ENCODE results near the gene MYLK.
"Not testable (repeated sequence)": the region's sequence is repeated elsewhere in the genome, so short reads cannot be mapped to it uniquely, and the experiment has no call there.

Gene MYLK

GRCh38 chr3:123602325-123602724 is 281.8 kb downstream of the MYLK start:
- Histone ChIP-seq H3K27ac (ENCODE audit: low read depth, low read length, poor library complexity, severe bottlenecking) (no peak overlapping the region), H3K9me2 (ENCODE audit: low read depth, low read length) (no peaks in the 10 kb centered on the region), H4K20me1 (ENCODE audit: insufficient read depth, low read length) (no peaks in the 10 kb centered on the region), H2AFZ (ENCODE audit: low read length) (no peak overlapping the region), H3F3A (ENCODE audit: insufficient read depth, low read length) (no peaks in the 10 kb centered on the region), H3K79me2 (ENCODE audit: insufficient read depth, low read length) (no peaks in the 10 kb centered on the region), H3K4me2 (ENCODE audit: low read length) (no peak overlapping the region), H3K4me1 (ENCODE audit: insufficient read depth, low read length, severe bottlenecking) (no peaks in the 10 kb centered on the region), H3K9me3 (ENCODE audit: low read length) (no peaks in the 10 kb centered on the region), H3K9ac (ENCODE audit: low read length) (no peak overlapping the region), H3K4me3 (ENCODE audit: low read depth, low read length, poor library complexity, severe bottlenecking) (no peak overlapping the region), H3K27me3 (ENCODE audit: insufficient read depth, low read length) (no peaks in the 10 kb centered on the region), H3K36me3 (ENCODE audit: insufficient read depth, low read length) (peaks cover 12% of the 10 kb centered on the region)
- no peak for TF ChIP-seq EZH2 (IDR thresholded peaks at IDR 0.05; ENCODE audit: borderline replicate concordance, low read length)
- TF ChIP-seq CTCF (IDR thresholded peaks at IDR 0.05; ENCODE audit: low read length) = no peak

GRCh38 chr3:123600863-123601262 is 283.3 kb downstream of the MYLK start:
- not testable (repeated sequence) for H3K4me1 ChIP-seq (ENCODE audit: insufficient read depth, low read length, severe bottlenecking); H3K27me3 ChIP-seq (ENCODE audit: insufficient read depth, low read length); H3K79me2 ChIP-seq (ENCODE audit: insufficient read depth, low read length); H3K36me3 ChIP-seq (ENCODE audit: insufficient read depth, low read length); H3K9ac ChIP-seq (ENCODE audit: low read length); H3K9me3 ChIP-seq (ENCODE audit: low read length); H3K9me2 ChIP-seq (ENCODE audit: low read depth, low read length); H3K4me2 ChIP-seq (ENCODE audit: low read length); H3K4me3 ChIP-seq (ENCODE audit: low read depth, low read length, poor library complexity, severe bottlenecking); H4K20me1 ChIP-seq (ENCODE audit: insufficient read depth, low read length); H3K27ac ChIP-seq (ENCODE audit: low read depth, low read length, poor library complexity, severe bottlenecking); H3F3A ChIP-seq (ENCODE audit: insufficient read depth, low read length); H2AFZ ChIP-seq (ENCODE audit: low read length)

GRCh38 chr3:123597561-123597960 is 286.6 kb downstream of the MYLK start:
- no peak overlapping the region for H2AFZ ChIP-seq (ENCODE audit: low read length)
- no peaks in the 10 kb centered on the region for H3K4me1 ChIP-seq (ENCODE audit: insufficient read depth, low read length, severe bottlenecking)
- no peaks in the 10 kb centered on the region for H4K20me1 ChIP-seq (ENCODE audit: insufficient read depth, low read length)
- no peaks in the 10 kb centered on the region for H3K9me2 ChIP-seq (ENCODE audit: low read depth, low read length)
- H3K4me2 ChIP-seq (ENCODE audit: low read length) = no peak overlapping the region
- no peaks in the 10 kb centered on the region for H3K27me3 ChIP-seq (ENCODE audit: insufficient read depth, low read length)
- peaks cover 8% of the 10 kb centered on the region for H3K36me3 ChIP-seq (ENCODE audit: insufficient read depth, low read length)
- H3K79me2 ChIP-seq (ENCODE audit: insufficient read depth, low read length) = no peaks in the 10 kb centered on the region
- no peak overlapping the region for H3K4me3 ChIP-seq (ENCODE audit: low read depth, low read length, poor library complexity, severe bottlenecking)
- TF ChIP-seq CTCF (IDR thresholded peaks at IDR 0.05; ENCODE audit: low read length) = no peak
- no peak for TF ChIP-seq EZH2 (IDR thresholded peaks at IDR 0.05; ENCODE audit: borderline replicate concordance, low read length)
- no peaks in the 10 kb centered on the region for H3K9me3 ChIP-seq (ENCODE audit: low read length)
- no peak overlapping the region for H3K9ac ChIP-seq (ENCODE audit: low read length)
- H3F3A ChIP-seq (ENCODE audit: insufficient read depth, low read length) = no peaks in the 10 kb centered on the region
- no peak overlapping the region for H3K27ac ChIP-seq (ENCODE audit: low read depth, low read length, poor library complexity, severe bottlenecking)

- H3K9me3 ChIP-seq (ENCODE audit: low read length) = peaks cover 4% of the 10 kb centered on the region
- no peaks in the 10 kb centered on the region for H3F3A ChIP-seq (ENCODE audit: insufficient read depth, low read length)
- no peaks in the 10 kb centered on the region for H3K79me2 ChIP-seq (ENCODE audit: insufficient read depth, low read length)
- H3K4me3 ChIP-seq (ENCODE audit: low read depth, low read length, poor library complexity, severe bottlenecking) = no peak overlapping the region
- H4K20me1 ChIP-seq (ENCODE audit: insufficient read depth, low read length) = no peaks in the 10 kb centered on the region
- H2AFZ ChIP-seq (ENCODE audit: low read length) = no peak overlapping the region
- no peaks in the 10 kb centered on the region for H3K27me3 ChIP-seq (ENCODE audit: insufficient read depth, low read length)
- H3K4me2 ChIP-seq (ENCODE audit: low read length) = no peak overlapping the region
- H3K36me3 ChIP-seq (ENCODE audit: insufficient read depth, low read length) = peaks cover 15% of the 10 kb centered on the region
- no peaks in the 10 kb centered on the region for H3K4me1 ChIP-seq (ENCODE audit: insufficient read depth, low read length, severe bottlenecking)
- no peak overlapping the region for H3K9ac ChIP-seq (ENCODE audit: low read length)
- no peak for TF ChIP-seq EZH2 (IDR thresholded peaks at IDR 0.05; ENCODE audit: borderline replicate concordance, low read length)
- TF ChIP-seq CTCF (IDR thresholded peaks at IDR 0.05; ENCODE audit: low read length) = no peak
- no peak overlapping the region for H3K27ac ChIP-seq (ENCODE audit: low read depth, low read length, poor library complexity, severe bottlenecking)
- H3K9me2 ChIP-seq (ENCODE audit: low read depth, low read length) = no peaks in the 10 kb centered on the region
Observed at GRCh38 chr3:123595396-123596180, 288.5 kb downstream of the MYLK start.

All from OCI-LY1 (cell line).